ENCODE measurements around the gene DECR2.

Gene DECR2

GRCh38 chr16:450785-451512 is 49.3 kb downstream of the DECR2 start:
- no peak for DNase-seq

GRCh38 chr16:454397-454940 is 52.8 kb downstream of the DECR2 start:
- DNase-seq: no peak

- no peak for DNase-seq
These were observed 53.8 kb downstream of the DECR2 start for GRCh38 chr16:455453-455852.

GRCh38 chr16:456891-457483 is 55.3 kb downstream of the DECR2 start:
- no peak for DNase-seq

- DNase-seq: no peak
These were observed 56.2 kb downstream of the DECR2 start for GRCh38 chr16:457732-458400.

GRCh38 chr16:459761-460160 is 58.1 kb downstream of the DECR2 start:
- DNase-seq: no peak

GRCh38 chr16:460787-461186 is 59.1 kb downstream of the DECR2 start:
- no peak for DNase-seq
